Measurements from ENCODE around the gene SAMD11.

Gene SAMD11

GRCh38 chr1:909861-910310 lies 13.8 kb upstream of the SAMD11 start:
- TF ChIP-seq CTCF (conservative IDR thresholded peaks at IDR 0.05) (no peak), ZFX (IDR thresholded peaks at IDR 0.05) (no peak)
- H3K27ac ChIP-seq = no peak overlapping the region

- no peak overlapping the region for H3K27ac ChIP-seq
- TF ChIP-seq ZFX (IDR thresholded peaks at IDR 0.05) = no peak
- TF ChIP-seq CTCF (conservative IDR thresholded peaks at IDR 0.05) = no peak
These were observed 13.3 kb upstream of the SAMD11 start for GRCh38 chr1:910311-910880.

GRCh38 chr1:910881-911721 lies 12.6 kb upstream of the SAMD11 start:
- no peak overlapping the region for H3K27ac ChIP-seq
- TF ChIP-seq ZFX (IDR thresholded peaks at IDR 0.05) = no peak
- no peak for TF ChIP-seq CTCF (conservative IDR thresholded peaks at IDR 0.05)

GRCh38 chr1:911875-912739 lies 11.6 kb upstream of the SAMD11 start:
- H3K27ac ChIP-seq = no peak overlapping the region
- no peak for TF ChIP-seq CTCF (conservative IDR thresholded peaks at IDR 0.05)
- TF ChIP-seq ZFX (IDR thresholded peaks at IDR 0.05) = no peak

GRCh38 chr1:912740-913301 lies 10.9 kb upstream of the SAMD11 start:
- TF ChIP-seq CTCF (conservative IDR thresholded peaks at IDR 0.05) (no peak; the same call in 1 of the 2 replicates), ZFX (IDR thresholded peaks at IDR 0.05) (no peak)
- no peak overlapping the region for H3K27ac ChIP-seq

- no peak for TF ChIP-seq CTCF (conservative IDR thresholded peaks at IDR 0.05)
- no peak for TF ChIP-seq ZFX (IDR thresholded peaks at IDR 0.05)
- no peak overlapping the region for H3K27ac ChIP-seq
These were observed 10.1 kb upstream of the SAMD11 start for GRCh38 chr1:913491-914130.

Measured in C4-2B (cell line).